HepG2 (cell line): Measurements from ENCODE around the gene PNKD. TPM values are rescaled to one million over a fixed set of nuclear protein-coding genes. Genes with fewer than 3 reads are reported as not detected.

ENCODE experiments used
- ARNTL ChIP-seq: sonication (generic); formaldehyde crosslinking; IDR thresholded peaks from 2 replicates; pipeline ENCODE4 v1.4.0; 2020; ENCODE audit warnings: mild to moderate bottlenecking, missing genetic modification reagents
- ATF2 ChIP-seq: sonication (generic); formaldehyde crosslinking; IDR thresholded peaks from 2 replicates; pipeline ENCODE4 v1.4.0; 2020; ENCODE audit warnings: missing genetic modification reagents
- CEBPG ChIP-seq: IDR thresholded peaks from 2 replicates; pipeline ENCODE4 v1.6.1; 2016
- GATAD2A ChIP-seq: IDR thresholded peaks from 2 replicates; pipeline ENCODE4 v1.6.1; 2016
- ISL2 ChIP-seq: sonication (generic); formaldehyde crosslinking; IDR thresholded peaks from 2 replicates; pipeline ENCODE4 v1.5.0; 2020; ENCODE audit warnings: missing genetic modification reagents
- MAFF ChIP-seq: IDR thresholded peaks from 2 replicates; pipeline ENCODE4 v1.6.1; 2011; ENCODE audit warnings: low read depth, low read length, improper control_type of control experiment
- MEF2D ChIP-seq: sonication (generic); formaldehyde crosslinking; IDR thresholded peaks from 2 replicates; pipeline ENCODE4 v1.5.1; 2020; ENCODE audit warnings: mild to moderate bottlenecking, missing genetic modification reagents
- POLR2A ChIP-seq, 2 experiments: IDR thresholded peaks; 2 replicates each; pipeline ENCODE4 v1.6.1; 2011; ENCODE audit warnings: low read depth in 2 of 2, low read length in 2 of 2, mild to moderate bottlenecking in 1 of 2, moderate library complexity in 1 of 2; ENCODE audit not compliant: insufficient read depth in 1 of 2
- RARA ChIP-seq: IDR thresholded peaks from 2 replicates; pipeline ENCODE4 v1.6.1; 2016; ENCODE audit warnings: missing genetic modification reagents, missing compliant biosample characterization
- RXRA ChIP-seq: sonication (generic); formaldehyde crosslinking; IDR thresholded peaks from 2 replicates; pipeline ENCODE4 v1.5.1; 2020; ENCODE audit warnings: missing genetic modification reagents
- STAG1 ChIP-seq: sonication (generic); formaldehyde crosslinking; IDR thresholded peaks from 2 replicates; pipeline ENCODE4 v1.4.0; 2020; ENCODE audit warnings: missing genetic modification reagents
- THAP11 ChIP-seq: IDR thresholded peaks from 2 replicates; pipeline ENCODE4 v1.6.1; 2016; ENCODE audit warnings: missing biosample characterization, missing genetic modification reagents
- ZFY ChIP-seq: sonication (generic); formaldehyde crosslinking; IDR thresholded peaks from 2 replicates; pipeline ENCODE4 v1.4.0; 2020; ENCODE audit warnings: missing genetic modification reagents
- ZNF318 ChIP-seq: sonication (generic); formaldehyde crosslinking; IDR thresholded peaks from 2 replicates; pipeline ENCODE4 v1.4.0; 2020; ENCODE audit warnings: mild to moderate bottlenecking, missing genetic modification reagents
- ZNF350 ChIP-seq: sonication (generic); formaldehyde crosslinking; IDR thresholded peaks from 2 replicates; pipeline ENCODE4 v1.4.0; 2020; ENCODE audit warnings: mild to moderate bottlenecking, low read depth, missing genetic modification reagents, borderline replicate concordance
- ZNF430 ChIP-seq: sonication (generic); formaldehyde crosslinking; IDR thresholded peaks from 2 replicates; pipeline ENCODE4 v1.9.0; 2021; ENCODE audit warnings: mild to moderate bottlenecking, missing genetic modification reagents
- ZNF512 ChIP-seq: sonication (generic); formaldehyde crosslinking; IDR thresholded peaks from 2 replicates; pipeline ENCODE4 v1.4.0; 2020; ENCODE audit warnings: mild to moderate bottlenecking, missing genetic modification reagents
- ZNF7 ChIP-seq: IDR thresholded peaks from 2 replicates; pipeline ENCODE4 v1.6.1; 2016; ENCODE audit warnings: missing biosample characterization, missing genetic modification reagents
- ZNF891 ChIP-seq: sonication (generic); formaldehyde crosslinking; IDR thresholded peaks from 2 replicates; pipeline ENCODE4 v1.5.0; 2020; ENCODE audit warnings: mild to moderate bottlenecking, missing genetic modification reagents
- ZSCAN31 ChIP-seq: sonication (generic); formaldehyde crosslinking; IDR thresholded peaks from 2 replicates; pipeline ENCODE4 v1.5.0; 2020; ENCODE audit warnings: low read depth, mild to moderate bottlenecking, missing genetic modification reagents
- polyA plus RNA-seq, 8 experiments: library from polyadenylated mRNA; depleted of rRNA in 3 of 8; stranded (reverse) in 7 of 8; unstranded in 1 of 8; fragments of >200 nt; fragmentation: Illumina TruSeq in 4 of 8; extraction: Trizol in 4 of 8; gene quantifications; 2 replicates each; pipeline versions ENCODE4 v1.2.1 to v1.2.3, GENCODE V29; 2011 to 2016; ENCODE audit warnings: low read depth in 4 of 8, missing spikeins in 1 of 8, mixed read lengths in 1 of 8; ENCODE audit not compliant: insufficient read depth in 1 of 8
- total RNA-seq, 5 experiments: library from RNA; depleted of rRNA; stranded (reverse); fragments of >200 nt; fragmentation: Illumina TruSeq; extraction: Trizol; gene quantifications; 2 replicates each; pipeline ENCODE4 v1.2.3, GENCODE V29; 2016; ENCODE audit warnings: low read depth in 1 of 5

PNKD gene
- total and polyA plus RNA-seq, 2 of the 13 experiments (the other 11 are each of a cell fraction or from before 2014, with no cell fraction given) = 55.9 to 80.4 TPM

- TF ChIP-seq ZNF318 (CRISPR knock-in tag) (0 out of 2 replicates have a peak, but pooled peaks have one; percentile 21), ZFY (peak; percentile 48; the same call in 1 of the 2 replicates), CEBPG (CRISPR knock-in tag) (peak; percentile 32; the same call in 1 of the 2 replicates), ZNF512 (CRISPR knock-in tag) (0 out of 2 replicates have a peak, but pooled peaks have one; percentile 22), ARNTL (no peak), THAP11 (CRISPR knock-in tag) (peak; percentile 47; the same call in 1 of the 2 replicates), ZNF350 (peak; percentile 63; the same call in 1 of the 2 replicates), GATAD2A (peak; percentile 71), ATF2 (0 out of 2 replicates have a peak, but pooled peaks have one; percentile 18), RXRA (peak; percentile 50; the same call in 1 of the 2 replicates), ISL2 (peak; percentile 54; the same call in 1 of the 2 replicates), STAG1 (0 out of 2 replicates have a peak, but pooled peaks have one; percentile 7), ZNF891 (peak; percentile 52; the same call in 1 of the 2 replicates), ZNF430 (CRISPR knock-in tag) (no peak), ZNF7 (CRISPR knock-in tag) (no peak), ZSCAN31 (CRISPR knock-in tag) (0 out of 2 replicates have a peak, but pooled peaks have one; percentile 51), POLR2A (IDR thresholded peaks at IDR 0.05; ENCODE audit: insufficient read depth in 1 of 2, low read depth in 2 of 2, low read length in 2 of 2) (peak in 1 of 2 experiments; percentile 46; a peak in 3 of 4 replicates), MAFF (no peak), RARA (CRISPR knock-in tag) (0 out of 2 replicates have a peak, but pooled peaks have one; percentile 26), MEF2D (CRISPR knock-in tag) (0 out of 2 replicates have a peak, but pooled peaks have one; percentile 35)
Measured at GRCh38 chr2:218264773-218265561, 5.4 kb upstream of the PNKD start (continued).
